CD4-positive, CD25-positive, alpha-beta regulatory T cell (primary cell): ENCODE results near the gene FASTKD3. TPM values are rescaled to one million over a fixed set of nuclear protein-coding genes. Genes with fewer than 3 reads are reported as not detected.

Experiments
- ATAC-seq, 2 donors: fragments of 150-1000 bp; cut with Tn5 transposase; one replicate each; pipeline ENCODE4 v1.10.0; 2021; ENCODE audit warnings: low read depth in 2 of 2, moderate number of reproducible peaks in 2 of 2, moderate library complexity in 1 of 2
- DNase-seq, 3 donors: peaks; one replicate each; pipeline versions ENCODE4 v3.0.0 to v3.0.0-alpha.2; 2012 to 2022; ENCODE audit warnings: mixed read lengths in 1 of 3
- H3K27ac ChIP-seq: one replicate; pipeline ENCODE4 v1.7.0; 2013; ENCODE audit warnings: mild to moderate bottlenecking, low read length; ENCODE audit not compliant: insufficient read depth, poor library complexity, severe bottlenecking
- H3K27me3 ChIP-seq: one replicate; pipeline ENCODE4 v1.7.0; 2013; ENCODE audit warnings: low read length; ENCODE audit not compliant: control insufficient read depth, insufficient read depth
- H3K36me3 ChIP-seq: one replicate; pipeline ENCODE4 v1.7.0; 2013; ENCODE audit warnings: mild to moderate bottlenecking, low read length, moderate library complexity; ENCODE audit not compliant: control insufficient read depth, insufficient read depth
- H3K4me1 ChIP-seq: 2 replicates; pipeline ENCODE4 v1.7.0; 2013; ENCODE audit warnings: mild to moderate bottlenecking, low read length; ENCODE audit not compliant: insufficient read depth, control insufficient read depth, poor library complexity, severe bottlenecking
- H3K4me3 ChIP-seq: one replicate; pipeline ENCODE4 v1.7.0; 2013; ENCODE audit warnings: low read depth, mild to moderate bottlenecking, low read length, moderate library complexity
- H3K9me3 ChIP-seq, 2 experiments: 1 replicate in 1 of 2; 2 replicates in 1 of 2; pipeline ENCODE4 v1.7.0; 2013; ENCODE audit warnings: low read length in 2 of 2, mild to moderate bottlenecking in 1 of 2, moderate library complexity in 1 of 2; ENCODE audit not compliant: control insufficient read depth in 2 of 2
- H3K27ac Mint-ChIP-seq, 3 donors: one replicate each; pipeline ENCODE4 v1.8.0; 2020 to 2022; ENCODE audit warnings: mild to moderate bottlenecking in 3 of 3, mixed read lengths in 3 of 3, moderate library complexity in 2 of 3
- H3K27me3 Mint-ChIP-seq: one replicate; pipeline ENCODE4 v1.8.0; 2022; ENCODE audit warnings: mild to moderate bottlenecking, mixed read lengths
- H3K36me3 Mint-ChIP-seq: one replicate; pipeline ENCODE4 v1.8.0; 2020; ENCODE audit warnings: mixed read lengths
- H3K4me1 Mint-ChIP-seq, 4 donors: one replicate each; pipeline ENCODE4 v1.8.0; 2020 to 2022; ENCODE audit warnings: mixed read lengths in 4 of 4, mild to moderate bottlenecking in 1 of 4
- H3K4me3 Mint-ChIP-seq, 4 donors: one replicate each; pipeline ENCODE4 v1.8.0; 2020 to 2022; ENCODE audit warnings: mild to moderate bottlenecking in 4 of 4, mixed read lengths in 4 of 4, moderate library complexity in 3 of 4
- H3K9me3 Mint-ChIP-seq, 7 donors: one replicate each; pipeline ENCODE4 v1.8.0; 2020 to 2022; ENCODE audit warnings: mixed read lengths in 7 of 7, mild to moderate bottlenecking in 3 of 7, moderate library complexity in 2 of 7
- polyA plus RNA-seq, 4 donors: library from polyadenylated mRNA; unstranded; fragments of 300-500 nt; fragmentation: Illumina TruSeq; gene quantifications; one replicate each; pipeline ENCODE4 v1.2.3, GENCODE V29; 2021
- total RNA-seq: library from RNA; stranded (reverse); gene quantifications from one replicate; pipeline ENCODE4 v1.2.3, GENCODE V29; 2022

Gene FASTKD3
- total and polyA plus RNA-seq, 5 donors from 2014 or later = 7.0 to 16.8 (median 15.2) TPM

DNA sequence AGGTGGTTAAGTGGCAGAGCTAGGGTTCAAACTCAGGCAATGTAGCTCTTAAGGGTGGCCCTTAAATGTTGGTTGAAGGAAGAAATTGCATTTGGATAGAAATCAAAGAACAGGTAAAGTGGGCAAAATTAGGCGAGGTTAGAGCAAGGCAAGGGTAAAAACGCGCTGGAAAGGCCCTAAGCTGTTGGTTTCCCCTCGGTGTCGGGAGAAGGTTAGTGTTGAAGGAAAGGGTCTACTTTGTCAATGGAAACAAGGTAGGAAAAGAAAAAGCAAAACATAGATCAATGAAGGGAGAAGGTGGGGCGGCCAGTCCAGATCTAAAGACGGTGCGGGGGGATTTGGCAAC, 431 bp downstream of the FASTKD3 start:
- H3K9me3 ChIP-seq = no peaks in the 10 kb centered on the region
- Mint-ChIP-seq H3K27ac (peak overlapping the region; percentile 82 to 94 (median 91)), H3K9me3 (no peaks in the 10 kb centered on the region), H3K27me3 (no peaks in the 10 kb centered on the region), H3K36me3 (peaks cover 23% of the 10 kb centered on the region), H3K4me1 (peaks cover 28 to 77% (median 43%) of the 10 kb centered on the region in 4 donors), H3K4me3 (peak overlapping the region; percentile 81 to 96 (median 94))
- H3K4me3 ChIP-seq = peak overlapping the region; percentile 94
- H3K4me1 ChIP-seq = peaks cover 51% of the 10 kb centered on the region
- ATAC-seq = no peak
- H3K36me3 ChIP-seq = peaks cover 16% of the 10 kb centered on the region
- peak overlapping the region; percentile 82 for H3K27ac ChIP-seq
- H3K27me3 ChIP-seq = no peaks in the 10 kb centered on the region
- DNase-seq = peak in 1 of 3 donors; percentile 28

DNA sequence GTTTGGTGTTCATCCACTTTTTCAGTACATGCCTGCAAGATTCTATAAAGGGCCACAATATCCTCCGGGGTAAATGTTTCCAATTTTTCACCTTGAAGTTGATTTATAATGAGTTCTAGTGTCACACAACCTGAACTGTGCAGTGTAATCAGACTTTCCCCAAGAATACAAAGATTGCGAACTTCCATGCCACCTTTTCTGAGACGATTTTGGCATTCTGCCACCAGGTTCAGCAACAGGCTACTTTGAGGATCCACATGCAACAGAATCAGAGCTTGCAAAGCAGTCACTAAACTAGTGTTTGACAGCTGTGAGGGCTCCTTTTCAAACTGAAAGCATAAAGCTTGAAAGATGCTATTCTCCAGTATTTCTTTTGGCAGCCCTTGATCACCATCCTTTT, 1.6 kb downstream of the FASTKD3 start:
- H3K4me3 ChIP-seq = peak overlapping the region; percentile 94
- no peak for DNase-seq
- H3K9me3 ChIP-seq = no peaks in the 10 kb centered on the region
- H3K4me1 Mint-ChIP-seq = peaks cover 18 to 66% (median 34%) of the 10 kb centered on the region in 4 donors
- H3K4me3 Mint-ChIP-seq = peak overlapping the region; percentile 11 to 93 (median 64)
- no peaks in the 10 kb centered on the region for H3K9me3 Mint-ChIP-seq
- H3K27me3 ChIP-seq = no peaks in the 10 kb centered on the region
- peaks cover 40% of the 10 kb centered on the region for H3K4me1 ChIP-seq
- H3K27me3 Mint-ChIP-seq = no peaks in the 10 kb centered on the region
- peak overlapping the region in 1 of 3 donors; percentile 47 for H3K27ac Mint-ChIP-seq
- no peak for ATAC-seq
- no peak overlapping the region for H3K27ac ChIP-seq
- H3K36me3 Mint-ChIP-seq = peaks cover 26% of the 10 kb centered on the region
- peaks cover 24% of the 10 kb centered on the region for H3K36me3 ChIP-seq

DNA sequence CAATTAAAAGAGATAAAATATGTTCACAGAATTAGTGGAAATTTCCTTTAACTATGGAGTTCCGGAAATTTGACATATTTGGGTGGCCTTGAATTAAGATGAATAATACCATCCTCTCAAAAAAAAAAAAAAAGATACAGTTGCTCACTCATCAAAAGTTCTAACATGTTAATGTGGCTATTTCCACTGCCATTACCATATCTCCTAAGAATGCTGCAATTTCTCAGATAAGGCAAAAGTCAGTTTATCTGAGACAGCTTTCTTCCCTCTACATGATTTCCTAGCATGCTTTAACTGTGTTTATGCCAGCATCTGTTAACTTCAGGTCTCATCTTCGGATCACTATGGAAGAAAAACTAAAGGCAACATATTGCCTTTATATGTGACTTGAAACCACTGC, 2.6 kb downstream of the FASTKD3 start:
- H3K4me1 Mint-ChIP-seq = peaks cover 12 to 56% (median 25%) of the 10 kb centered on the region in 4 donors

DNA sequence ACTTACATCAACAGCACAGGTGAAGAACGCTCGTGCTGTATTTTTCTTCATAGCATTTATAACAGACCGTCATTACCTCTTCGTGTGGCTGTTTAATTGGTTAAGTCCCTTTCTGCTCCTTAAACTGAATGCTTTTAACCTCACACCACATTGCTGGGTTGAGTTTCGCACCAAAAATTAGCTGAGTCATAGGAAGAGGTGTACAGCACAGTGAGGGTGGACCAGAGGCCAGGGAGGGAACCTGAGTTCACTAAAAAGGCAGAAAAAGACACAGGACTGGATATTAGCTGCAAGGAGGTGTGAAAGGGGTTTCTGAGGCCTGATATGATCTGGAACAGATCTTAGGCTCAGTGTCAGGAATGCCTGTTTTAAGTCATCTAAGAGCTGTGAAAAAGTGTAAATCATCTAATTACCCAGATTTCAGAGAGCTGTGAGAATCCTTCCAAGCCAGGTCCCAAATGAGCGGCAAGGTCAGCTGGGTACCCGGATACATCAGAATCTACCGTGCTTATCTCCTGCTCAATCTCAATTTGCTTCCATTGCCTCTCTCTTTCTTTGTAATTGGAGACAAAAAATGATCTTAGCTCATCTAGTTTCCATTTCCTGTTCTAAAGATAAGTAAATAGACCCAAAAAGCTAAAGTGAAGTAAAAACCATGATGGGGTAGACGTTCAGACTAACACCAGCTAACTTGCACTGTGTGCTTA, 10.8 kb downstream of the FASTKD3 start:
- Mint-ChIP-seq H3K36me3 (peaks cover 16% of the 10 kb centered on the region), H3K27ac (peak overlapping the region; percentile 71 to 90 (median 71)), H3K27me3 (peaks cover 3% of the 10 kb centered on the region), H3K9me3 (peaks cover 0 to 1% (median 0%) of the 10 kb centered on the region in 7 donors), H3K4me3 (peak overlapping the region in 3 of 4 donors; percentile 3 to 42 (median 19)), H3K4me1 (peaks cover 14 to 20% (median 16%) of the 10 kb centered on the region in 4 donors)
- Histone ChIP-seq H3K9me3 (no peaks in the 10 kb centered on the region), H3K4me1 (peaks cover 14% of the 10 kb centered on the region), H3K27ac (peak overlapping the region; percentile 44), H3K27me3 (no peaks in the 10 kb centered on the region), H3K4me3 (peak overlapping the region; percentile 27), H3K36me3 (peaks cover 37% of the 10 kb centered on the region)
- ATAC-seq = peak; percentile 58 to 64
- peak in 1 of 3 donors; percentile 64 for DNase-seq

More for the DNA sequence above, 2.6 kb downstream of the FASTKD3 start:
- Mint-ChIP-seq H3K36me3 (peaks cover 33% of the 10 kb centered on the region), H3K27ac (peak overlapping the region in 1 of 3 donors; percentile 32), H3K4me3 (peak overlapping the region in 1 of 4 donors; percentile 93), H3K27me3 (no peaks in the 10 kb centered on the region), H3K9me3 (no peaks in the 10 kb centered on the region)
- no peak overlapping the region for H3K27ac ChIP-seq
- no peaks in the 10 kb centered on the region for H3K27me3 ChIP-seq
- no peaks in the 10 kb centered on the region for H3K9me3 ChIP-seq
- peaks cover 35% of the 10 kb centered on the region for H3K36me3 ChIP-seq
- DNase-seq (no peak), ATAC-seq (no peak)
- H3K4me3 ChIP-seq = no peak overlapping the region
- peaks cover 31% of the 10 kb centered on the region for H3K4me1 ChIP-seq

DNA sequence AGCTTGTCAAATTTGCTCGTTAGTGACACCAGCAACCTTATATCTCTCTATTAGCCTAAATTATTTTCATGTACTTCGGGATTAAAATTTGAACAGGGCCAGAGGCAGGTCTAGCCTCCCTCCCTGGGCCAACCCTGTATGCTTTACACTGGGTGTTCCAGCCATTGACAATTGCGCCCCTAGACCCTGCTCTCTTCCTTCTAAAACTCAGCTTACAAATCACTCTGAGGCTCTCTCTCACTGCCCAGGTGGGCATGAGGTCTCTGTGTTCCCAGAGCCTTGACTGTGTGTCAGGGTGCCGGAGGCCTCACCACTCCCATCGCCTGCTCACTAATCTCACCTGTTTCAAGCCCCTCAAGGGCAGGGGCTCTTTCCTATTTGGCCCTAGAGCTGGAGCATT, 11.5 kb downstream of the FASTKD3 start:
- H3K27ac ChIP-seq = no peak overlapping the region
- H3K36me3 ChIP-seq = peaks cover 29% of the 10 kb centered on the region
- ATAC-seq (no peak), DNase-seq (no peak)
- peaks cover 11% of the 10 kb centered on the region for H3K27me3 Mint-ChIP-seq
- peaks cover 0 to 1% (median 0%) of the 10 kb centered on the region in 7 donors for H3K9me3 Mint-ChIP-seq
- H3K4me3 Mint-ChIP-seq = no peak overlapping the region
- peak overlapping the region; percentile 63 to 71 (median 67) for H3K27ac Mint-ChIP-seq
- peaks cover 17 to 24% (median 18%) of the 10 kb centered on the region in 4 donors for H3K4me1 Mint-ChIP-seq
- H3K4me1 ChIP-seq = peaks cover 17% of the 10 kb centered on the region
- peaks cover 13% of the 10 kb centered on the region for H3K36me3 Mint-ChIP-seq
- H3K27me3 ChIP-seq = no peaks in the 10 kb centered on the region
- H3K9me3 ChIP-seq = no peaks in the 10 kb centered on the region
- no peak overlapping the region for H3K4me3 ChIP-seq

DNA sequence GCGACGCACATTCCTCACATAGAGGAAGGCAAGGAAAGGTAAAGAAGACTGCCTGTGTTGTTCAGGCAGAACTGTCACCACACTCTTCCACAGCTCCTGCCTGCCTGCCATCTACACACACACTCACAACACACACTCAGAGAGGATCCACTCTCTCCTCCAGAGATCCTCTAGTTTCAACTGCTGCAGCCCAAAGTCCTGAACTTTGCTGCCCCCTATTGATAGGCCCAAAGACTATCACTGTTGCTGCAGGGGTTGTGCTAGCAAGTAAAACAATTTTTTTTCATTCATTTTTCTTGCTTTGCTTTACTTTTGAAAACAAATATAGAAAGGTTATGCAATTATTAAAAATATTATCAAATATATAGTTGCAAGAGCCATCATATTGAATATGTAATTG, 12.0 kb downstream of the FASTKD3 start:
- Mint-ChIP-seq H3K4me3 (no peak overlapping the region), H3K27ac (no peak overlapping the region), H3K27me3 (peaks cover 16% of the 10 kb centered on the region), H3K36me3 (peaks cover 12% of the 10 kb centered on the region), H3K4me1 (peaks cover 19 to 29% (median 23%) of the 10 kb centered on the region in 4 donors), H3K9me3 (peaks cover 0 to 1% (median 0%) of the 10 kb centered on the region in 7 donors)
- H3K4me1 ChIP-seq = peaks cover 21% of the 10 kb centered on the region
- H3K27ac ChIP-seq = no peak overlapping the region
- H3K27me3 ChIP-seq = no peaks in the 10 kb centered on the region
- peaks cover 24% of the 10 kb centered on the region for H3K36me3 ChIP-seq
- H3K4me3 ChIP-seq = no peak overlapping the region
- H3K9me3 ChIP-seq = no peaks in the 10 kb centered on the region
- DNase-seq (peak in 1 of 3 donors; percentile 75), ATAC-seq (peak in 1 of 2 donors; percentile 40)

DNA sequence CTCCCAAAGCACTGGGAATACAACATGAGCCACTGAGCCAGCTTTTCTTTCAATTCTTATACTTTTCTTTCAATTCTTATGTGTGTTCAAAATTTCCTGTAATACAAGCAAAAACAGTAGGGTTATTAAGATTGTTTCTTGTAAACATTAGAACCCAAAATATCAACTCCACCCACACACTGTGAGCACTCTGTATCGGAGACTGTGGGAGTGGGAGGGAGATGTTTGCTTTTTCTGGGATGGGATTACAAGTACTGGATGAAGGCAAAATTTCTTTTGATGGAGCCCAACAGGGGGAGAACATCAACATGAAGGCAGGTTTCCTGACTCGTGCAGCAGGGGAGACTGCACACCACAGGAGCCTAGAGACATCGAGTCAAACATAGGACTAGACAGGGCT, 13.2 kb downstream of the FASTKD3 start:
- no peak for DNase-seq
- ATAC-seq = no peak
- H3K4me1 Mint-ChIP-seq = peaks cover 22 to 36% (median 28%) of the 10 kb centered on the region in 4 donors

More for the DNA sequence above, 13.2 kb downstream of the FASTKD3 start:
- Histone ChIP-seq H3K27me3 (no peaks in the 10 kb centered on the region), H3K4me1 (peaks cover 29% of the 10 kb centered on the region), H3K36me3 (peaks cover 12% of the 10 kb centered on the region), H3K9me3 (no peaks in the 10 kb centered on the region), H3K27ac (no peak overlapping the region), H3K4me3 (no peak overlapping the region)
- H3K4me3 Mint-ChIP-seq = peak overlapping the region in 1 of 4 donors; percentile 12
- H3K27me3 Mint-ChIP-seq = peaks cover 24% of the 10 kb centered on the region
- no peak overlapping the region for H3K27ac Mint-ChIP-seq
- H3K9me3 Mint-ChIP-seq = peaks cover 0 to 1% (median 0%) of the 10 kb centered on the region in 7 donors
- H3K36me3 Mint-ChIP-seq = peaks cover 7% of the 10 kb centered on the region
